Measurements from ENCODE around the gene SLC18B1.

GRCh38 chr6:132768051-132768517, 30.4 kb downstream of the SLC18B1 start:
- TF ChIP-seq CTCF (IDR thresholded peaks at IDR 0.05) (no peak), POLR2A (IDR thresholded peaks at IDR 0.05) (no peak)

All from lower leg skin (tissue), 3 donors.